HK-2 (cell line): ENCODE data around the gene SPZ1.
"Not testable (repeated sequence)": the region's sequence is repeated elsewhere in the genome, so short reads cannot be mapped to it uniquely, and the experiment has no call there.

ENCODE experiments used
- DNase-seq: peaks from one replicate; pipeline ENCODE4 v3.0.0-alpha.2; 2018; ENCODE audit not compliant: unreplicated experiment

The SPZ1 gene

GRCh38 chr5:80319702-80320101, at the start of gene SPZ1:
SPZ1 (plus strand) TSS chr5:80320002; CDS start chr5:80320216, 214 bp downstream.
- no peak for DNase-seq

- not testable (repeated sequence) for DNase-seq
These were observed 49.3 kb upstream of the SPZ1 start for GRCh38 chr5:80270543-80270942.

GRCh38 chr5:80275347-80275746, 44.5 kb upstream of the SPZ1 start:
- DNase-seq: no peak

- DNase-seq: no peak
These were observed 43.6 kb upstream of the SPZ1 start for GRCh38 chr5:80276186-80276585.

- DNase-seq: no peak
These were observed 42.6 kb upstream of the SPZ1 start for GRCh38 chr5:80277191-80277590.

GRCh38 chr5:80282054-80282453, 37.7 kb upstream of the SPZ1 start:
- no peak for DNase-seq

- no peak for DNase-seq
These were observed 36.4 kb upstream of the SPZ1 start for GRCh38 chr5:80283360-80283759.

GRCh38 chr5:80284720-80285119, 35.1 kb upstream of the SPZ1 start:
- DNase-seq: no peak

- no peak for DNase-seq
These were observed 31.6 kb upstream of the SPZ1 start for GRCh38 chr5:80288177-80288576.

GRCh38 chr5:80289320-80289719, 30.5 kb upstream of the SPZ1 start:
- DNase-seq: no peak

GRCh38 chr5:80291761-80292160, 28.0 kb upstream of the SPZ1 start:
- no peak for DNase-seq

GRCh38 chr5:80296121-80296520, 23.7 kb upstream of the SPZ1 start:
- no peak for DNase-seq

GRCh38 chr5:80299601-80300000, 20.2 kb upstream of the SPZ1 start:
- DNase-seq: no peak

GRCh38 chr5:80300125-80300524, 19.7 kb upstream of the SPZ1 start:
- no peak for DNase-seq

- not testable (repeated sequence) for DNase-seq
These were observed 19.0 kb upstream of the SPZ1 start for GRCh38 chr5:80300796-80301195.

GRCh38 chr5:80301342-80301741, 18.5 kb upstream of the SPZ1 start:
- DNase-seq: not testable (repeated sequence)

- DNase-seq: no peak
These were observed 17.2 kb upstream of the SPZ1 start for GRCh38 chr5:80302636-80303035.

- DNase-seq: no peak
These were observed 11.3 kb upstream of the SPZ1 start for GRCh38 chr5:80308526-80308925.

- no peak for DNase-seq
These were observed 9.7 kb upstream of the SPZ1 start for GRCh38 chr5:80309871-80310665.

- DNase-seq: no peak
These were observed 4.6 kb upstream of the SPZ1 start for GRCh38 chr5:80315244-80315643.

- DNase-seq: no peak
These were observed 1.6 kb upstream of the SPZ1 start for GRCh38 chr5:80318212-80318611.

GRCh38 chr5:80324912-80325311, 5.1 kb downstream of the SPZ1 start:
- DNase-seq: no peak

GRCh38 chr5:80326468-80326867, 6.7 kb downstream of the SPZ1 start:
- no peak for DNase-seq

- no peak for DNase-seq
These were observed 17.6 kb downstream of the SPZ1 start for GRCh38 chr5:80337379-80337778.
